Suprapubic skin (tissue), 4 donors: Measurements from ENCODE around the gene PHF23.
A peak's percentile ranks its signal among the peaks of the same experiment; 100 is the strongest.

Experiments
- CTCF ChIP-seq, 2 donors: fragments of 200-600 bp in 1 of 2; fragments of 450-650 bp in 1 of 2; sonication (generic) in 1 of 2; IDR thresholded peaks; one replicate each; pipeline ENCODE4 v1.5.1; 2016 to 2019; ENCODE audit warnings: antibody characterized with exemption in 2 of 2, mild to moderate bottlenecking in 1 of 2, moderate library complexity in 1 of 2
- EP300 ChIP-seq: sonication (generic); formaldehyde crosslinking; IDR thresholded peaks from one replicate; pipeline ENCODE4 v1.6.1; 2017; ENCODE audit warnings: antibody characterized with exemption
- POLR2A ChIP-seq, 2 donors: fragments of 450-650 bp; IDR thresholded peaks; one replicate each; pipeline ENCODE4 v1.6.1; 2017; ENCODE audit warnings: antibody characterized with exemption in 2 of 2, mild to moderate bottlenecking in 2 of 2, moderate library complexity in 2 of 2
- POLR2AphosphoS5 ChIP-seq, 3 donors: sonication (generic); formaldehyde crosslinking; IDR thresholded peaks; one replicate each; pipeline ENCODE4 v1.6.1; 2017; ENCODE audit warnings: antibody characterized with exemption in 3 of 3

- TF ChIP-seq POLR2A (IDR thresholded peaks at IDR 0.05) (peak in 1 of 2 donors; percentile 65), CTCF (IDR thresholded peaks at IDR 0.05) (no peak), EP300 (no peak), POLR2AphosphoS5 (IDR thresholded peaks at IDR 0.05) (peak in 2 of 3 donors; percentile 76 to 85)
Measured at GRCh38 chr17:7234083-7234951, 4.9 kb downstream of the PHF23 start, which contains the start of gene DVL2.
